ENCODE measurements around the gene ZNF324. TPM values are rescaled to one million over a fixed set of nuclear protein-coding genes. Genes with fewer than 3 reads are reported as not detected.

The ZNF324 gene
- total and polyA plus RNA-seq, 2 of the 13 experiments (the other 11 are each of a cell fraction or from before 2014, with no cell fraction given), result 1.1 to 4.7 TPM

- TF ChIP-seq SNRNP70 (IDR thresholded peaks at IDR 0.05; ENCODE audit: low read depth, low read length), result no peak
- TF ChIP-seq ZNF589 (CRISPR knock-in tag; conservative IDR thresholded peaks at IDR 0.05), result peak; percentile 93
- TF ChIP-seq TGIF2 (CRISPR knock-in tag; IDR thresholded peaks at IDR 0.05), result no peak; the same call in none of the 2 replicates
- peak; percentile 93 for TF ChIP-seq TBX2 (CRISPR knock-in tag; IDR thresholded peaks at IDR 0.05; ENCODE audit: borderline replicate concordance)
- peak; percentile 82 for TF ChIP-seq ARNTL (CRISPR knock-in tag; IDR thresholded peaks at IDR 0.05)
- peak; percentile 66 for TF ChIP-seq ZNF142 (CRISPR knock-in tag; IDR thresholded peaks at IDR 0.05)
- TF ChIP-seq, protein P1, sequence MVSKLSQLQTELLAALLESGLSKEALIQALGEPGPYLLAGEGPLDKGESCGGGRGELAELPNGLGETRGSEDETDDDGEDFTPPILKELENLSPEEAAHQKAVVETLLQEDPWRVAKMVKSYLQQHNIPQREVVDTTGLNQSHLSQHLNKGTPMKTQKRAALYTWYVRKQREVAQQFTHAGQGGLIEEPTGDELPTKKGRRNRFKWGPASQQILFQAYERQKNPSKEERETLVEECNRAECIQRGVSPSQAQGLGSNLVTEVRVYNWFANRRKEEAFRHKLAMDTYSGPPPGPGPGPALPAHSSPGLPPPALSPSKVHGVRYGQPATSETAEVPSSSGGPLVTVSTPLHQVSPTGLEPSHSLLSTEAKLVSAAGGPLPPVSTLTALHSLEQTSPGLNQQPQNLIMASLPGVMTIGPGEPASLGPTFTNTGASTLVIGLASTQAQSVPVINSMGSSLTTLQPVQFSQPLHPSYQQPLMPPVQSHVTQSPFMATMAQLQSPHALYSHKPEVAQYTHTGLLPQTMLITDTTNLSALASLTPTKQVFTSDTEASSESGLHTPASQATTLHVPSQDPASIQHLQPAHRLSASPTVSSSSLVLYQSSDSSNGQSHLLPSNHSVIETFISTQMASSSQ (IDR thresholded peaks at IDR 0.05; ENCODE audit: low read depth), result peak; percentile 61; the same call in 1 of the 2 replicates
- TF ChIP-seq, protein P1 (CRISPR knock-in tag; IDR thresholded peaks at IDR 0.05; ENCODE audit: borderline replicate concordance), result peak; percentile 92
- TF ChIP-seq HDAC6 (IDR thresholded peaks at IDR 0.05; ENCODE audit: low read depth, low read length), result no peak
- TF ChIP-seq ZNF777 (CRISPR knock-in tag; IDR thresholded peaks at IDR 0.05), result peak; percentile 80
- no peak for TF ChIP-seq BRCA1 (CRISPR knock-in tag; IDR thresholded peaks at IDR 0.05)
- peak; percentile 84 for TF ChIP-seq RBM39 (IDR thresholded peaks at IDR 0.05; ENCODE audit: low read depth, low read length, poor library complexity, severe bottlenecking)
- TF ChIP-seq NR1H2 (CRISPR knock-in tag; IDR thresholded peaks at IDR 0.05; ENCODE audit: borderline replicate concordance, low read depth), result no peak
- no peak for TF ChIP-seq NFIB (CRISPR knock-in tag; IDR thresholded peaks at IDR 0.05; ENCODE audit: borderline replicate concordance)
- TF ChIP-seq ZNF138 (CRISPR knock-in tag; IDR thresholded peaks at IDR 0.05; ENCODE audit: low read depth), result peak; percentile 91
- no peak for TF ChIP-seq HHEX (CRISPR knock-in tag; IDR thresholded peaks at IDR 0.05)
- TF ChIP-seq SATB2 (CRISPR knock-in tag; IDR thresholded peaks at IDR 0.05), result 0 out of 2 replicates have a peak, but pooled peaks have one; percentile 30
- TF ChIP-seq ZNF775 (CRISPR knock-in tag; IDR thresholded peaks at IDR 0.05; ENCODE audit: borderline replicate concordance), result no peak
- no peak for TF ChIP-seq SMYD3 (CRISPR knock-in tag; IDR thresholded peaks at IDR 0.05)
- TF ChIP-seq KMT2A (CRISPR knock-in tag; IDR thresholded peaks at IDR 0.05), result peak; percentile 96
Observed at GRCh38 chr19:58519355-58520256, 52.7 kb downstream of the ZNF324 start, which contains the start of gene ZBTB45 (continued).
